Measurements from ENCODE around the gene SNTA1. TPM values are rescaled to one million over a fixed set of nuclear protein-coding genes. Genes with fewer than 3 reads are reported as not detected.

Gene SNTA1
- total and polyA plus RNA-seq, 2 experiments from 2014 or later, result 3.8 to 9.3 TPM

DNA sequence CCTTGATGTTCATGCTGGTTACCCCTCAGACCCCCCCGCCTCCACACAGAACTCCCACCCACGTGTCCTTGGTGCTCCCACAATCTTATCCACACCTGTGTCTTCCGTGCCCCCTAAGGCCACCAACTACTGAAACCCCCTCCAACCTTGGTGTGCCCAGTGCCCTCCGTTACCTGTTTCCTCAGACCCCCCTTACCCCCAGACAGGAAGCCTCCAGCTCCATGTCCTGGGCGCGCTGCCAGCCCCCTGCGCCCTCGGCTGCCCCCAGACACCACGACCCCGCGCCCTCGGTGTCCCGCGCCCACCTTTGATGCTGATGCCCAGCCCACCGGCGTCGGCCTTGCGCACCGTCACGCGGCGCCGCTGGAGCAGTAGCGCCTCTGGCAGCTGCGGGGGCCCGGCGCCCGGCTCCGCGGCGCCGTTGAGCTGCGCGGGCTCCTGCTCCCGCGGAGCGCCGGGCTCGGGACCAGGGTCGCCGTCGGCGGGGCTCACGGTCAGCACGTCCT lies 504 bp downstream of the SNTA1 start:
- Histone ChIP-seq H4K20me1 (replicated peaks; ENCODE audit: insufficient read depth) (no peaks in the 10 kb centered on the region), H3K27ac (ENCODE audit: low read depth) (no peak overlapping the region), H3K4me3 (peak overlapping the region; percentile 77), H3K9me2 (ENCODE audit: insufficient read depth) (no peaks in the 10 kb centered on the region), H3K27me3 (ENCODE audit: insufficient read depth) (peaks cover 16% of the 10 kb centered on the region), H3K4me1 (ENCODE audit: insufficient read depth) (peaks cover 8% of the 10 kb centered on the region), H3F3A (replicated peaks; ENCODE audit: low read depth) (no peaks in the 10 kb centered on the region), H3K79me2 (replicated peaks; ENCODE audit: insufficient read depth) (no peaks in the 10 kb centered on the region), H3K4me2 (peak overlapping the region; percentile 90), H3K36me3 (ENCODE audit: insufficient read depth) (no peaks in the 10 kb centered on the region), H2AFZ (peak overlapping the region; percentile 85)
- Mint-ChIP-seq H3K36me3 (ENCODE audit: low read depth) (no peaks in the 10 kb centered on the region), H3K27me3 (ENCODE audit: insufficient read depth, low read depth, poor library complexity) (peaks cover 32% of the 10 kb centered on the region), H3K4me3 (peak overlapping the region; percentile 79), H3K9me3 (no peaks in the 10 kb centered on the region), H3K27ac (no peak overlapping the region), H3K4me1 (peaks cover 8% of the 10 kb centered on the region)
- TF ChIP-seq ZNF331 (CRISPR knock-in tag; IDR thresholded peaks at IDR 0.05; ENCODE audit: low read depth) (no peak), STAT1 (IDR thresholded peaks at IDR 0.05; ENCODE audit: unreplicated experiment) (no peak), POLR2AphosphoS5 (IDR thresholded peaks at IDR 0.05; ENCODE audit: low read depth) (no peak), JUNB (IDR thresholded peaks at IDR 0.05; ENCODE audit: unreplicated experiment) (no peak), CREB1 (CRISPR knock-in tag; IDR thresholded peaks at IDR 0.05; ENCODE audit: low read depth) (no peak), NANOG (IDR thresholded peaks at IDR 0.05; ENCODE audit: borderline replicate concordance) (no peak), EZH2 (IDR thresholded peaks at IDR 0.05; ENCODE audit: low read depth, unreplicated experiment) (no peak), ZNF114 (CRISPR knock-in tag; IDR thresholded peaks at IDR 0.05) (no peak), EZH2phosphoT487 (IDR thresholded peaks at IDR 0.05; ENCODE audit: unreplicated experiment) (no peak)
- TF ChIP-seq, protein P1, sequence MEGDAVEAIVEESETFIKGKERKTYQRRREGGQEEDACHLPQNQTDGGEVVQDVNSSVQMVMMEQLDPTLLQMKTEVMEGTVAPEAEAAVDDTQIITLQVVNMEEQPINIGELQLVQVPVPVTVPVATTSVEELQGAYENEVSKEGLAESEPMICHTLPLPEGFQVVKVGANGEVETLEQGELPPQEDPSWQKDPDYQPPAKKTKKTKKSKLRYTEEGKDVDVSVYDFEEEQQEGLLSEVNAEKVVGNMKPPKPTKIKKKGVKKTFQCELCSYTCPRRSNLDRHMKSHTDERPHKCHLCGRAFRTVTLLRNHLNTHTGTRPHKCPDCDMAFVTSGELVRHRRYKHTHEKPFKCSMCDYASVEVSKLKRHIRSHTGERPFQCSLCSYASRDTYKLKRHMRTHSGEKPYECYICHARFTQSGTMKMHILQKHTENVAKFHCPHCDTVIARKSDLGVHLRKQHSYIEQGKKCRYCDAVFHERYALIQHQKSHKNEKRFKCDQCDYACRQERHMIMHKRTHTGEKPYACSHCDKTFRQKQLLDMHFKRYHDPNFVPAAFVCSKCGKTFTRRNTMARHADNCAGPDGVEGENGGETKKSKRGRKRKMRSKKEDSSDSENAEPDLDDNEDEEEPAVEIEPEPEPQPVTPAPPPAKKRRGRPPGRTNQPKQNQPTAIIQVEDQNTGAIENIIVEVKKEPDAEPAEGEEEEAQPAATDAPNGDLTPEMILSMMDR (conservative IDR thresholded peaks at IDR 0.05; ENCODE audit: low read depth in 2 of 2), result no peak
- TF ChIP-seq, protein P2, sequence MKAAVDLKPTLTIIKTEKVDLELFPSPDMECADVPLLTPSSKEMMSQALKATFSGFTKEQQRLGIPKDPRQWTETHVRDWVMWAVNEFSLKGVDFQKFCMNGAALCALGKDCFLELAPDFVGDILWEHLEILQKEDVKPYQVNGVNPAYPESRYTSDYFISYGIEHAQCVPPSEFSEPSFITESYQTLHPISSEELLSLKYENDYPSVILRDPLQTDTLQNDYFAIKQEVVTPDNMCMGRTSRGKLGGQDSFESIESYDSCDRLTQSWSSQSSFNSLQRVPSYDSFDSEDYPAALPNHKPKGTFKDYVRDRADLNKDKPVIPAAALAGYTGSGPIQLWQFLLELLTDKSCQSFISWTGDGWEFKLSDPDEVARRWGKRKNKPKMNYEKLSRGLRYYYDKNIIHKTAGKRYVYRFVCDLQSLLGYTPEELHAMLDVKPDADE (IDR thresholded peaks at IDR 0.05), result no peak
- TF ChIP-seq, protein P3, sequence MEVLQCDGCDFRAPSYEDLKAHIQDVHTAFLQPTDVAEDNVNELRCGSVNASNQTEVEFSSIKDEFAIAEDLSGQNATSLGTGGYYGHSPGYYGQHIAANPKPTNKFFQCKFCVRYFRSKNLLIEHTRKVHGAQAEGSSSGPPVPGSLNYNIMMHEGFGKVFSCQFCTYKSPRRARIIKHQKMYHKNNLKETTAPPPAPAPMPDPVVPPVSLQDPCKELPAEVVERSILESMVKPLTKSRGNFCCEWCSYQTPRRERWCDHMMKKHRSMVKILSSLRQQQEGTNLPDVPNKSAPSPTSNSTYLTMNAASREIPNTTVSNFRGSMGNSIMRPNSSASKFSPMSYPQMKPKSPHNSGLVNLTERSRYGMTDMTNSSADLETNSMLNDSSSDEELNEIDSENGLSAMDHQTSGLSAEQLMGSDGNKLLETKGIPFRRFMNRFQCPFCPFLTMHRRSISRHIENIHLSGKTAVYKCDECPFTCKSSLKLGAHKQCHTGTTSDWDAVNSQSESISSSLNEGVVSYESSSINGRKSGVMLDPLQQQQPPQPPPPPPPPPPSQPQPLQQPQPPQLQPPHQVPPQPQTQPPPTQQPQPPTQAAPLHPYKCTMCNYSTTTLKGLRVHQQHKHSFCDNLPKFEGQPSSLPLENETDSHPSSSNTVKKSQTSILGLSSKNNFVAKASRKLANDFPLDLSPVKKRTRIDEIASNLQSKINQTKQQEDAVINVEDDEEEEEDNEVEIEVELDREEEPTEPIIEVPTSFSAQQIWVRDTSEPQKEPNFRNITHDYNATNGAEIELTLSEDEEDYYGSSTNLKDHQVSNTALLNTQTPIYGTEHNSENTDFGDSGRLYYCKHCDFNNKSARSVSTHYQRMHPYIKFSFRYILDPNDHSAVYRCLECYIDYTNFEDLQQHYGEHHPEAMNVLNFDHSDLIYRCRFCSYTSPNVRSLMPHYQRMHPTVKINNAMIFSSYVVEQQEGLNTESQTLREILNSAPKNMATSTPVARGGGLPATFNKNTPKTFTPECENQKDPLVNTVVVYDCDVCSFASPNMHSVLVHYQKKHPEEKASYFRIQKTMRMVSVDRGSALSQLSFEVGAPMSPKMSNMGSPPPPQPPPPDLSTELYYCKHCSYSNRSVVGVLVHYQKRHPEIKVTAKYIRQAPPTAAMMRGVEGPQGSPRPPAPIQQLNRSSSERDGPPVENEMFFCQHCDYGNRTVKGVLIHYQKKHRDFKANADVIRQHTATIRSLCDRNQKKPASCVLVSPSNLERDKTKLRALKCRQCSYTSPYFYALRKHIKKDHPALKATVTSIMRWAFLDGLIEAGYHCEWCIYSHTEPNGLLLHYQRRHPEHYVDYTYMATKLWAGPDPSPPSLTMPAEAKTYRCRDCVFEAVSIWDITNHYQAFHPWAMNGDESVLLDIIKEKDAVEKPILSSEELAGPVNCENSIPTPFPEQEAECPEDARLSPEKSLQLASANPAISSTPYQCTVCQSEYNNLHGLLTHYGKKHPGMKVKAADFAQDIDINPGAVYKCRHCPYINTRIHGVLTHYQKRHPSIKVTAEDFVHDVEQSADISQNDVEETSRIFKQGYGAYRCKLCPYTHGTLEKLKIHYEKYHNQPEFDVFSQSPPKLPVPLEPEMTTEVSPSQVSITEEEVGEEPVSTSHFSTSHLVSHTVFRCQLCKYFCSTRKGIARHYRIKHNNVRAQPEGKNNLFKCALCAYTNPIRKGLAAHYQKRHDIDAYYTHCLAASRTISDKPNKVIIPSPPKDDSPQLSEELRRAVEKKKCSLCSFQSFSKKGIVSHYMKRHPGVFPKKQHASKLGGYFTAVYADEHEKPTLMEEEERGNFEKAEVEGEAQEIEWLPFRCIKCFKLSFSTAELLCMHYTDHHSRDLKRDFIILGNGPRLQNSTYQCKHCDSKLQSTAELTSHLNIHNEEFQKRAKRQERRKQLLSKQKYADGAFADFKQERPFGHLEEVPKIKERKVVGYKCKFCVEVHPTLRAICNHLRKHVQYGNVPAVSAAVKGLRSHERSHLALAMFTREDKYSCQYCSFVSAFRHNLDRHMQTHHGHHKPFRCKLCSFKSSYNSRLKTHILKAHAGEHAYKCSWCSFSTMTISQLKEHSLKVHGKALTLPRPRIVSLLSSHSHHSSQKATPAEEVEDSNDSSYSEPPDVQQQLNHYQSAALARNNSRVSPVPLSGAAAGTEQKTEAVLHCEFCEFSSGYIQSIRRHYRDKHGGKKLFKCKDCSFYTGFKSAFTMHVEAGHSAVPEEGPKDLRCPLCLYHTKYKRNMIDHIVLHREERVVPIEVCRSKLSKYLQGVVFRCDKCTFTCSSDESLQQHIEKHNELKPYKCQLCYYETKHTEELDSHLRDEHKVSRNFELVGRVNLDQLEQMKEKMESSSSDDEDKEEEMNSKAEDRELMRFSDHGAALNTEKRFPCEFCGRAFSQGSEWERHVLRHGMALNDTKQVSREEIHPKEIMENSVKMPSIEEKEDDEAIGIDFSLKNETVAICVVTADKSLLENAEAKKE (CRISPR knock-in tag; IDR thresholded peaks at IDR 0.05), result no peak
- ATAC-seq (peak; percentile 16; the same call in 2 of the 3 replicates), DNase-seq (ENCODE audit: low spot score) (peak; percentile 47)

Data from GM23338 (cell line).